NOMO-1 (cell line): ENCODE data around the gene TTPAL.
A peak's percentile ranks its signal among the peaks of the same experiment; 100 is the strongest.

Source experiments
- DNase-seq, 2 experiments: peaks; one replicate each; lab custom pipeline; 2025; ENCODE audit not compliant: unreplicated experiment in 2 of 2; lab: John Stamatoyannopoulos, UW

The TTPAL gene

GRCh38 chr20:44495802-44496481, 20.3 kb downstream of the TTPAL start:
- peak; percentile 13 to 23 for DNase-seq

- no peak for DNase-seq
Measured at GRCh38 chr20:44496976-44497375, 21.3 kb downstream of the TTPAL start.

- no peak for DNase-seq
Measured at GRCh38 chr20:44497761-44498160, 22.1 kb downstream of the TTPAL start.

DNA sequence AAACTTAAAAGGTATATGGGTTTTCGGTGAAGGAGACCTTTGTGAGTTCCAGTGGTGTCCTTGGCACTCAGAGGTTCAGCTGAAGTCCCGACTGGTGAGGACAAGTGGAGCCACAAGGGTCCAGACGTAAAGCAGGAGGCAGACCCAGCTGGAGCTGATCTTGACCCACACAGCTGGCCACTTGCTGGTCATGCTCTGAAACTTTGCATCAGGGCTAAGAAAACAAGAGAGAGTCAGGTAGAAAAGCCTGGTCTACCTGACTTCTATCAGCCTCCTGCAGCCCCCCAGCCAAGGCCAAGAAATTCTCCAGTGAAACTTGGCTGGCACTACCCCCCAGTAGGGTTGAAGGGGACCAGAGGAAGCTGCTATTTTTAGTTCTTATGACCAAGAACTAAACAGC, 24.5 kb downstream of the TTPAL start:
- DNase-seq = no peak

DNA sequence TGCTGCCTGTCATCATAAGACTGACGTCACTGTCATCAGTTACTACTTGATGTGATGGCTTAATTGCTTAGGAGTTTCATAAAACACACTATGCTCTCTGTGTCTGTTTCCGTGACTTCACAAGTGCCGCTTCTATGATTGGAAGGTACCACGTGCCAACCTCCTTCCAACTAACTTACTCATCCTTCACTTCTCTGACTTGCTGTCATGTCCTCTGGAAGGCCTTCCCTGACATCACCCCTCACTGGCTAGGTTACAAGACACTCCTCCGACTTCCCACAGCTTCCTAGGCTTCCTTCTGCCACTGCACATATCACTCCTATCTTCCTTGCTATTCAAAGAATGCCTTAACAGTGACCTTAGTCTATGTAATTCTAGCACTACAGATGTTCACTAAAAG, 25.8 kb downstream of the TTPAL start:
- DNase-seq = no peak

- DNase-seq = no peak
Measured at GRCh38 chr20:44502968-44503367, 27.3 kb downstream of the TTPAL start.

- no peak for DNase-seq
Measured at GRCh38 chr20:44504402-44505307, 29.0 kb downstream of the TTPAL start.

- DNase-seq = no peak
Measured at GRCh38 chr20:44509762-44510161, 34.1 kb downstream of the TTPAL start.

GRCh38 chr20:44513871-44514270, 38.2 kb downstream of the TTPAL start:
- no peak for DNase-seq

GRCh38 chr20:44516491-44516890, 40.8 kb downstream of the TTPAL start:
- DNase-seq = no peak

DNA sequence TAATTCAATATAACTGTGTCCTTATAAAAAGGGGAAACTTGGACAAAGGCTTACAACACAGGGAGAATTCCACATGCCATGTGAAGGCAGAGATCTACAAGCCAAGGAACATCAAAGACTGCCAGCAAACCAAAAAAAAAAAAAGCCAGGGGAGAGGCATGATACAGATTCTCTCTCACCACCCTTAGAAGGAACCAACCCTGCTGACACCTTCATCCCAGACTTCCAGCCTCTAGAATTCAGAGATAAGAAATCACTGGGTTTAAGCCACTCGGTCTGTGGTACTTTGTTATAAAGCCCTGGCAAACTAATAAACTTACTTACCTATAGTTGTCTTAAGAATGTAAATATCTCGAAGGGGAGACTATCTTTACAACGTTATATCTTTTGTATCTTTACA, 41.8 kb downstream of the TTPAL start:
- no peak for DNase-seq

- DNase-seq = no peak
Measured at GRCh38 chr20:44518248-44518647, 42.6 kb downstream of the TTPAL start.

GRCh38 chr20:44520881-44521280, 45.2 kb downstream of the TTPAL start:
- no peak for DNase-seq

- peak; percentile 93 to 95 for DNase-seq
Measured at GRCh38 chr20:44521484-44522481, 46.1 kb downstream of the TTPAL start, which contains the start of gene SERINC3. Gene SERINC3, minus strand, starts transcription at chr20:44522070. Its CDS starts 119 bp downstream, at chr20:44521951.

- no peak for DNase-seq
Measured at GRCh38 chr20:44522841-44523240, 47.2 kb downstream of the TTPAL start.

GRCh38 chr20:44523746-44524145, 48.1 kb downstream of the TTPAL start:
- DNase-seq = no peak

DNA sequence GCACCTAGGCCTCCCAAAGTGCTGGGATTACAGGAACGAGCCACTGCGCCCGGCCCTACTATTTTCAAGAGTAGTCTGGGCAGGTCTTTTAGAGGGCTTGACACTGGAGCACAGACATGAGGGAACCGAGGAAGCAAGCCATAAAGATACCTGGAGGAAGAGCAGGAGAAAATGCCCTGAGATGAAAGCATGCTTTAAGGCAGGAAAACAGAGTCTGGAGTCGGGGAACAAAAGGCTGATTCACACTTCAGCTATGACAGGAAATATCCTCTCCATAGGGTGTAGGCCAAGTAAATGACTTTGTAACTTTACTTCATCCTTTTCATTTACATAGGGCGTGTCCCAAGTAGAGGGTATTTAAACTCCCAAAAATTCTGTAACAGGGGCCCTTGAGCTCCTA, 50.5 kb downstream of the TTPAL start:
- no peak for DNase-seq

GRCh38 chr20:44527716-44528199, 52.1 kb downstream of the TTPAL start:
- no peak for DNase-seq

DNA sequence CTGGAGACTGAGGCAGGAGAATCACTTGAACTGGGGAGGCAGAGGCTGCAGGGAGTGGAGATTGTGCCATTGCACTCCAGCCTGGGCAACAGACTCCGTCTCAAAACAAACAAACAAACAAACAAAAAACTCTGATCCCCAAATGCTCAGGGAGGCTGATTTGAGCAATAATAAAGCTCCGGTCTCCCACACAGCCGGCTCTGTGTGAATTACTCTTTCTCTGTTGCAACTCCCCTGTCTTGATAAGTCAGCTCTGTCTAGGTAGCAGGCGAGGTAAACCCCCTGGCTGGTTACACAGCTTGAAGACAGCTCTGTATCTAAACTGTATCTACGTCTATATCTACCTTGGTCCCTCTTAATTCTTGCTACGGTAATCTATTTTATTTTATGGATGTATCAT, 52.6 kb downstream of the TTPAL start:
- DNase-seq = no peak

DNA sequence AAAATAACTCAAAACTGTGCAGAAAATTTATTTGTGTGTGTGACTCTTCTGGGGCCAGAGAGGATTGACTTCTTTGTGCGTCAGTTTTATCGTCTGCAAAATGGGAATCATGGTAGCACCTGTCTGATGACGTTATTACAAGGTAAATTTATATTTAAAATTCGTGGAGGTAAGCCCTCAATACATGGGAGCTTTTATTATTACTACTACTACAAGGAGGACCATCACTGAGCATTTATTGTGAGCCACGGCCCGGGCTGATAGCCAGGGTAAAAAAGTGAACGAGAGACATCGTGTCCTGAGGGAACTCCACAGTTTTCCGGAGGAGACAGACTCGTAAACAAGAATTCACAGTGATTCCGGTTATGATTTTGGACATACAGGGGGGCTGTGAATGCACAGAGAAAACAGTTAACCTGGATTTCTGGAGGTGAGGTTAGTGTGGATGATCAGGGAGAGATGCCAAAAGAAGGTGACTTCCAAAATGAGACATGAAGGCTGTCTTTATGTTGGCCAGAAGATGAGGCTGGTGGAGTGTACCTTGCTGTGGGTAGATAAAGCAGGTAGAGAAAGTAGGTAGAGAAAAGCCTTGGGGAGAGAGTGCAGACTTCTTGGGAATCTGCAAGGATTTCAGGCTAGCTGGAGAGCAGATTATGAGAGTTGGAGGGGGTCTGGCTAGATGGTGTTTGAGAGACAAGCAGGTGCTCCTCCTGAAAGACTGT, 56.7 kb downstream of the TTPAL start:
- DNase-seq = no peak
